Trophoblast cell (in vitro differentiated cells and primary cell): ENCODE results near the gene UQCC5.

ENCODE experiments used
- DNase-seq, 2 donors: peaks; one replicate each; pipeline ENCODE4 v3.0.0-alpha.2; 2016
- H2AFZ ChIP-seq: 2 replicates; pipeline ENCODE4 v1.6.1; 2013; ENCODE audit warnings: low read length, moderate library complexity, mild to moderate bottlenecking; ENCODE audit not compliant: insufficient read depth, poor library complexity
- H2AK5ac ChIP-seq: 2 replicates; pipeline ENCODE4 v1.6.1; 2013; ENCODE audit warnings: mild to moderate bottlenecking, low read length
- H2BK120ac ChIP-seq: 2 replicates; pipeline ENCODE4 v1.6.1; 2013; ENCODE audit warnings: low read length, mild to moderate bottlenecking, moderate library complexity; ENCODE audit not compliant: insufficient read depth, poor library complexity
- H2BK12ac ChIP-seq: 2 replicates; pipeline ENCODE4 v1.6.1; 2013; ENCODE audit warnings: mild to moderate bottlenecking, low read length, moderate library complexity
- H2BK5ac ChIP-seq: 2 replicates; pipeline ENCODE4 v1.6.1; 2013; ENCODE audit warnings: low read length, low read depth, moderate library complexity, mild to moderate bottlenecking; ENCODE audit not compliant: poor library complexity
- H3K14ac ChIP-seq: 2 replicates; pipeline ENCODE4 v1.6.1; 2013; ENCODE audit warnings: mild to moderate bottlenecking, low read length
- H3K18ac ChIP-seq: 2 replicates; pipeline ENCODE4 v1.6.1; 2013; ENCODE audit warnings: mild to moderate bottlenecking, low read length
- H3K23ac ChIP-seq: 2 replicates; pipeline ENCODE4 v1.6.1; 2013; ENCODE audit warnings: low read length
- H3K27ac ChIP-seq: 2 replicates; pipeline ENCODE4 v1.5.1; 2013; ENCODE audit warnings: low read depth, mild to moderate bottlenecking, inconsistent platforms, low read length, moderate library complexity
- H3K27me3 ChIP-seq: 2 replicates; pipeline ENCODE4 v1.6.1; 2013; ENCODE audit warnings: inconsistent platforms, mild to moderate bottlenecking, low read length, moderate library complexity; ENCODE audit not compliant: insufficient read depth
- H3K36me3 ChIP-seq, 2 experiments: 1 replicate in 1 of 2; 2 replicates in 1 of 2; pipeline ENCODE4 v1.6.1; 2013; ENCODE audit warnings: low read length in 2 of 2, mild to moderate bottlenecking in 2 of 2, moderate library complexity in 1 of 2; ENCODE audit not compliant: insufficient read depth in 2 of 2, control insufficient read depth in 1 of 2
- H3K4ac ChIP-seq: 2 replicates; pipeline ENCODE4 v1.6.1; 2013; ENCODE audit warnings: low read depth, mild to moderate bottlenecking, low read length, moderate library complexity
- H3K4me1 ChIP-seq, 2 experiments: 1 replicate in 1 of 2; 2 replicates in 1 of 2; pipeline ENCODE4 v1.6.1; 2013; ENCODE audit warnings: low read length in 2 of 2, mild to moderate bottlenecking in 2 of 2, moderate library complexity in 1 of 2; ENCODE audit not compliant: insufficient read depth in 2 of 2, control insufficient read depth in 1 of 2
- H3K4me2 ChIP-seq: 2 replicates; pipeline ENCODE4 v1.6.1; 2013; ENCODE audit warnings: inconsistent platforms, mild to moderate bottlenecking, low read length, moderate library complexity
- H3K4me3 ChIP-seq: 2 replicates; pipeline ENCODE4 v1.5.1; 2013; ENCODE audit warnings: mild to moderate bottlenecking, low read depth, low read length, inconsistent platforms
- H3K79me1 ChIP-seq: one replicate; pipeline ENCODE4 v1.6.1; 2013; ENCODE audit warnings: low read length
- H3K79me2 ChIP-seq: 2 replicates; pipeline ENCODE4 v1.6.1; 2013; ENCODE audit warnings: low read length, mild to moderate bottlenecking; ENCODE audit not compliant: control insufficient read depth, insufficient read depth, poor library complexity
- H3K9ac ChIP-seq: 2 replicates; pipeline ENCODE4 v1.6.1; 2013; ENCODE audit warnings: mild to moderate bottlenecking, low read length
- H3K9me3 ChIP-seq: 2 replicates; pipeline ENCODE4 v1.6.1; 2013; ENCODE audit warnings: low read depth, mild to moderate bottlenecking, control low read depth, inconsistent platforms, low read length; ENCODE audit not compliant: insufficient read depth
- H4K12ac ChIP-seq: 2 replicates; pipeline ENCODE4 v1.6.1; 2013; ENCODE audit warnings: low read depth, mild to moderate bottlenecking, low read length, moderate library complexity
- H4K8ac ChIP-seq: 2 replicates; pipeline ENCODE4 v1.6.1; 2013; ENCODE audit warnings: low read depth, mild to moderate bottlenecking, low read length, moderate library complexity
- H4K91ac ChIP-seq: one replicate; pipeline ENCODE4 v1.6.1; 2013; ENCODE audit warnings: low read depth, mild to moderate bottlenecking, low read length, moderate library complexity
- WGBS: extraction: QIAGEN DNeasy Blood & Tissue Kit; methylation state at CpG from one replicate; pipeline ENCODE4 v1.1.7; 2013; ENCODE audit warnings: missing lambda C conversion rate; ENCODE audit not compliant: insufficient read length, insufficient coverage; ENCODE audit errors: extremely low coverage; 5-methylcytosine and 5-hydroxymethylcytosine counted together

The UQCC5 gene

DNA sequence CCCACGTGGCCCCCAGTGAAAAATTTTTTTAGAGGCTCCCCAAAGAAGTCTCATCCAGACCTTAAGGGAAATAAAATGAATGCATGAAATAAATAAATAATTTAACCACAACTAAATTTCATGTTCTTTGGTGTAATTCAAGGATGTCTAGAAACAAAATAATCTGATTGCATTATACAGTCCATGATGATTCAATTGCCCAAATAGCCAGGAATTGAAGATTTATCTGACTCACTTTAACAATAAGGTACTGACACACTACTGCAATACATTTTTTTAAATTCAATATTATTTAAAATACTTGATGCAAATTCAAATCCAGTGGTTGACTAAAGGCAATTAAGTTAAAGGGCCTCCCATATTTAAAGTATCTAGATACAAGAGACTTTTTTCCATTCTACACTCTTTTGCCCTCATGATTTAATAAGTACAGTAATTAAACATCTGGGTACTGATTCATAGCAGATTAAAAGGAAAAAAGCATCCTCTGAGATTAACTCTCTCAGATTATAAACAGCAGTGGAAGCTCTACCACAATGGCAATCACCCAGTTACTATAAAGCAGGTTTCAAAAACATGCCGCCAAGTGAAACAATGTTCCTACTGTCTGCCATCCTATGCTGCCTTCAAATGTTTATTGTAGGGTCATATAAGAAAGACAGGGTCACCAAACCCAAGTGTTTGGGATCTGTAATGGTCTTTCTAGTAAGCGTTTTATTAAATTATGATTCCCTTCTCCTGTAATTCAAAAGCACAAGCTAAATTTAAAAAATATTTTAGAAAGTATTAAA lies 9.9 kb downstream of the UQCC5 start:
- Histone ChIP-seq H4K91ac (no peak overlapping the region), H3K9ac (no peak overlapping the region), H3K18ac (no peak overlapping the region), H3K4me3 (no peak overlapping the region), H2AFZ (no peak overlapping the region), H3K36me3 (peaks cover 19 to 28% of the 10 kb centered on the region in 2 experiments), H2BK5ac (no peak overlapping the region), H3K4me2 (no peak overlapping the region), H3K9me3 (no peaks in the 10 kb centered on the region), H2BK120ac (no peak overlapping the region), H2AK5ac (no peak overlapping the region), H3K27me3 (no peaks in the 10 kb centered on the region), H3K79me2 (no peaks in the 10 kb centered on the region), H4K8ac (no peak overlapping the region), H3K14ac (no peak overlapping the region), H3K27ac (no peak overlapping the region), H3K79me1 (no peaks in the 10 kb centered on the region), H3K4me1 (no peaks in the 10 kb centered on the region), H4K12ac (no peak overlapping the region), H3K4ac (no peak overlapping the region), H2BK12ac (no peak overlapping the region), H3K23ac (no peak overlapping the region)
- DNase-seq = no peak
- WGBS = no CpG with 5 or more reads among the region's 3 CpGs

GRCh38 chr3:52547143-52547542 lies 10.7 kb downstream of the UQCC5 start:
- H3K4ac ChIP-seq = no peak overlapping the region
- H3K36me3 ChIP-seq = peaks cover 17 to 27% of the 10 kb centered on the region in 2 experiments
- no peak overlapping the region for H3K18ac ChIP-seq
- H3K4me1 ChIP-seq = no peaks in the 10 kb centered on the region
- H3K14ac ChIP-seq = no peak overlapping the region
- no CpG with 5 or more reads among the region's 2 CpGs for WGBS
- no peak overlapping the region for H4K12ac ChIP-seq
- H4K91ac ChIP-seq = no peak overlapping the region
- no peak overlapping the region for H3K23ac ChIP-seq
- H3K27ac ChIP-seq = no peak overlapping the region
- no peak overlapping the region for H3K9ac ChIP-seq
- H3K79me1 ChIP-seq = no peaks in the 10 kb centered on the region
- no peak overlapping the region for H2AFZ ChIP-seq
- H2BK120ac ChIP-seq = no peak overlapping the region
- no peak for DNase-seq
- H2AK5ac ChIP-seq = no peak overlapping the region
- H3K9me3 ChIP-seq = no peaks in the 10 kb centered on the region
- H3K4me2 ChIP-seq = no peak overlapping the region
- no peaks in the 10 kb centered on the region for H3K79me2 ChIP-seq
- H4K8ac ChIP-seq = no peak overlapping the region
- H3K27me3 ChIP-seq = no peaks in the 10 kb centered on the region
- H2BK5ac ChIP-seq = no peak overlapping the region
- H3K4me3 ChIP-seq = no peak overlapping the region
- H2BK12ac ChIP-seq = no peak overlapping the region

DNA sequence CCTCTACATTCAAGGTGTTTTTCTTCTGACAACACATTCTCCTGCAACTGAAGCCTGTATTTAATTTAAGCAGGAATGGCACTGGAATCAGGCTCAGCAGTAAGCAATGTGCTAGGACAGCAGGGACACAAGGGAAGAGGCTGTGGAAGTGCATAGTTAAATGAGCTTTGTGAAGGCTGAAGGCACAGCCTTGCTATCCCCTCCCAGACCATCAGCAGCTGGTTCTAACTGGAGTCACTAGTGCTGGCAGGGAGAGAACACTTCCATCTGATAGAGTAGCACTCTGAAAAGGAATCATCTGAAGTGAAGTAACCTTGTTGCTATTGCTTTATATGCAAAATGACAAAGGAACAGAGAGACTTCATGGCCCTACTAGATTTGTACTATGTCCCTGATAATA lies 14.7 kb downstream of the UQCC5 start:
- H3K4me2 ChIP-seq = no peak overlapping the region
- H4K8ac ChIP-seq = no peak overlapping the region
- H3K4ac ChIP-seq = no peak overlapping the region
- no peak for DNase-seq
- H3K36me3 ChIP-seq = peaks cover 15 to 40% of the 10 kb centered on the region in 2 experiments
- H3K4me1 ChIP-seq = peaks cover 3 to 6% of the 10 kb centered on the region in 2 experiments
- H2BK12ac ChIP-seq = no peak overlapping the region
- no peaks in the 10 kb centered on the region for H3K9me3 ChIP-seq
- no peaks in the 10 kb centered on the region for H3K27me3 ChIP-seq
- no peak overlapping the region for H3K23ac ChIP-seq
- no peak overlapping the region for H2AK5ac ChIP-seq
- H4K12ac ChIP-seq = no peak overlapping the region
- no peak overlapping the region for H3K27ac ChIP-seq
- H4K91ac ChIP-seq = no peak overlapping the region
- H2AFZ ChIP-seq = no peak overlapping the region
- no peak overlapping the region for H2BK120ac ChIP-seq
- H3K79me1 ChIP-seq = no peaks in the 10 kb centered on the region
- no peaks in the 10 kb centered on the region for H3K79me2 ChIP-seq
- no peak overlapping the region for H3K18ac ChIP-seq
- H2BK5ac ChIP-seq = no peak overlapping the region
- H3K9ac ChIP-seq = no peak overlapping the region
- no peak overlapping the region for H3K14ac ChIP-seq
- no peak overlapping the region for H3K4me3 ChIP-seq

GRCh38 chr3:52552089-52552488 lies 15.7 kb downstream of the UQCC5 start:
- Histone ChIP-seq H3K23ac (no peak overlapping the region), H3K27ac (no peak overlapping the region), H3K4me2 (no peak overlapping the region), H3K4me1 (peaks cover 3 to 6% of the 10 kb centered on the region in 2 experiments), H3K9me3 (no peaks in the 10 kb centered on the region), H2AFZ (no peak overlapping the region), H2BK5ac (no peak overlapping the region), H4K91ac (no peak overlapping the region), H3K4me3 (no peak overlapping the region), H3K79me1 (no peaks in the 10 kb centered on the region), H4K12ac (no peak overlapping the region), H3K14ac (no peak overlapping the region), H2BK120ac (no peak overlapping the region), H3K36me3 (peaks cover 15 to 40% of the 10 kb centered on the region in 2 experiments), H3K4ac (no peak overlapping the region), H4K8ac (no peak overlapping the region), H2BK12ac (no peak overlapping the region), H3K18ac (no peak overlapping the region), H3K79me2 (no peaks in the 10 kb centered on the region), H2AK5ac (no peak overlapping the region), H3K27me3 (no peaks in the 10 kb centered on the region), H3K9ac (no peak overlapping the region)
- no CpG with 5 or more reads among the region's 3 CpGs for WGBS
- no peak for DNase-seq
